ENCODE results near the gene THRSP. TPM values are rescaled to one million over a fixed set of nuclear protein-coding genes. Genes with fewer than 3 reads are reported as not detected.

The THRSP gene
- total RNA-seq, 1 experiment from 2014 or later, result not detected

DNA sequence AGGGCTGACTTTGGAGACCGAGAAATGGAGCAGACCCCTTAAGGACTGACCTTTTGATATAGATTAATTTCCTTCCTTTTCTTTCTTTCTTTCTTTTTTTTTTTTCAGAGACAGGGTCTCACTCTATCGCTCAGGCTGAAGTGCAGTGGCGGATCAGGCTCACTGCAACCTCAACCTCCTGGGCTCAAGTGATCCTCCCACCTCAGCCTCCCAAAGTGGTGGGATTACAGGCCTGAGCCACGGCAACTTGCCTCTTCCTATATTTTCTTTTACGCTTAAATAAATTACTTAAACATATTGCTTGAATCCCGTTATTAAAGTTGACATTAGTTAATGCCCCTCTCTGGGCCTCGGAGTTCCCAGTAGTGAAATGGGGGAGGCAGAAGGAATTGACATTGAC lies 40.2 kb upstream of the THRSP start:
- Histone ChIP-seq H3K56ac (ENCODE audit: insufficient read length, low read depth, low read length) (no peak overlapping the region), H3K27ac (ENCODE audit: insufficient read length, low read depth, low read length) (no peak overlapping the region), H3K14ac (ENCODE audit: insufficient read depth, low read length) (no peak overlapping the region), H3T11ph (ENCODE audit: low read length) (no peak overlapping the region), H2AK5ac (ENCODE audit: insufficient read length, low read length) (no peak overlapping the region), H2AFZ (ENCODE audit: low read length) (no peak overlapping the region), H2BK120ac (ENCODE audit: low read depth, low read length, poor library complexity, severe bottlenecking) (no peak overlapping the region), H3K23me2 (ENCODE audit: insufficient read length, low read depth, low read length, poor library complexity, severe bottlenecking) (peaks cover 10% of the 10 kb centered on the region), H2BK12ac (ENCODE audit: insufficient read length, low read depth, low read length) (no peak overlapping the region), H4K5ac (ENCODE audit: insufficient read length, low read depth, low read length) (no peak overlapping the region), H3K79me2 (ENCODE audit: insufficient read depth, low read length) (no peaks in the 10 kb centered on the region), H2BK5ac (ENCODE audit: insufficient read length, low read length) (no peak overlapping the region), H3K23ac (ENCODE audit: insufficient read length, low read depth, low read length) (no peak overlapping the region), H3K18ac (ENCODE audit: insufficient read length, low read depth, low read length) (no peak overlapping the region), H3K9me3 (ENCODE audit: control insufficient read depth, low read depth, low read length) (no peaks in the 10 kb centered on the region), H4K8ac (replicated peaks; ENCODE audit: insufficient read length, low read depth, low read length) (no peak overlapping the region), H3K4me1 (ENCODE audit: insufficient read depth, low read length) (peaks cover 3% of the 10 kb centered on the region; the same call in 1 of the 2 replicates), H3K27me3 (ENCODE audit: insufficient read depth, low read length) (no peaks in the 10 kb centered on the region), H2BK15ac (ENCODE audit: low read depth, low read length) (no peak overlapping the region), H3K79me1 (ENCODE audit: insufficient read depth, low read depth, low read length, poor library complexity, severe bottlenecking) (no peaks in the 10 kb centered on the region), H4K91ac (ENCODE audit: insufficient read length, low read depth, low read length) (no peak overlapping the region), H3K4ac (ENCODE audit: low read depth, low read length) (no peak overlapping the region), H2BK20ac (ENCODE audit: low read depth, low read length, poor library complexity, severe bottlenecking) (no peak overlapping the region), H4K20me1 (ENCODE audit: control insufficient read depth, insufficient read depth, insufficient read length) (no peaks in the 10 kb centered on the region), H3K9ac (ENCODE audit: extremely low read depth, insufficient read length, low read length) (peak overlapping the region; percentile 46), H3K4me2 (ENCODE audit: insufficient read depth, insufficient read length, low read length) (peak overlapping the region; percentile 76)
- H3K4me3 Mint-ChIP-seq, result peak overlapping the region; percentile 87
- no peak for DNase-seq
- no peaks in the 10 kb centered on the region for H3K27me3 Mint-ChIP-seq (ENCODE audit: low read depth)
- peaks cover 27% of the 10 kb centered on the region in 2 experiments for H3K4me1 Mint-ChIP-seq
- TF ChIP-seq, protein P1, sequence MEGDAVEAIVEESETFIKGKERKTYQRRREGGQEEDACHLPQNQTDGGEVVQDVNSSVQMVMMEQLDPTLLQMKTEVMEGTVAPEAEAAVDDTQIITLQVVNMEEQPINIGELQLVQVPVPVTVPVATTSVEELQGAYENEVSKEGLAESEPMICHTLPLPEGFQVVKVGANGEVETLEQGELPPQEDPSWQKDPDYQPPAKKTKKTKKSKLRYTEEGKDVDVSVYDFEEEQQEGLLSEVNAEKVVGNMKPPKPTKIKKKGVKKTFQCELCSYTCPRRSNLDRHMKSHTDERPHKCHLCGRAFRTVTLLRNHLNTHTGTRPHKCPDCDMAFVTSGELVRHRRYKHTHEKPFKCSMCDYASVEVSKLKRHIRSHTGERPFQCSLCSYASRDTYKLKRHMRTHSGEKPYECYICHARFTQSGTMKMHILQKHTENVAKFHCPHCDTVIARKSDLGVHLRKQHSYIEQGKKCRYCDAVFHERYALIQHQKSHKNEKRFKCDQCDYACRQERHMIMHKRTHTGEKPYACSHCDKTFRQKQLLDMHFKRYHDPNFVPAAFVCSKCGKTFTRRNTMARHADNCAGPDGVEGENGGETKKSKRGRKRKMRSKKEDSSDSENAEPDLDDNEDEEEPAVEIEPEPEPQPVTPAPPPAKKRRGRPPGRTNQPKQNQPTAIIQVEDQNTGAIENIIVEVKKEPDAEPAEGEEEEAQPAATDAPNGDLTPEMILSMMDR (conservative IDR thresholded peaks at IDR 0.05), result no peak
- peaks cover 0 to 5% of the 10 kb centered on the region in 2 experiments; a peak in 2 of 5 replicates for H3K9me3 Mint-ChIP-seq
- WGBS (ENCODE audit: extremely low coverage, insufficient read length, low lambda C conversion rate), result no CpG with 5 or more reads among the region's 7 CpGs
- H3K27ac Mint-ChIP-seq, result peak overlapping the region in 1 of 3 experiments; percentile 22; a peak in 2 of 7 replicates
- peaks cover 0 to 4% (median 0%) of the 10 kb centered on the region in 3 experiments; a peak in 2 of 7 replicates for H3K36me3 Mint-ChIP-seq (ENCODE audit: insufficient read depth in 1 of 3, low read depth in 3 of 3)

Measured in H9 (cell line).